ENCODE data around the gene TMCC1.

The TMCC1 gene

DNA sequence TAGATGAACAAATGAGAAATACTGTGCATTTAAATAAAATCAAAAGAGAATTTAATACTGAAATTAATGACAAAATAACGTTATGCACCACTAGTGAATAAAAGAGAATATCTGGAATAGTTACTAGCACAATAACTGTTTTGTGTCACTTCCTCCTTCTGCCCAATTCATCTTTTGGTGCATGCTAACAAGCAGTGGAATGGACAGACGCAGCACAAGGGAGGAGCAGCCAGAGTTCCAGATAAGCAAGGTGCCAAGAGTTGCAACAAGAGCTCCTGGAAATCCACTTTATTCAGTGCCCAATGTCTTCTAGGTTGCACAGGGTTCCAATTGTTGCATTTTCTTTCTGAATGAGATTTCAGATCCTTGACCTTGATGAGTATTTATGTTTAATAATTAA is 220.5 kb downstream of the TMCC1 start:
- no peaks in the 10 kb centered on the region for H3K27me3 ChIP-seq (ENCODE audit: insufficient read depth, poor library complexity, severe bottlenecking)
- no peak overlapping the region for H3K27ac ChIP-seq (replicated peaks)
- TF ChIP-seq CTCF (IDR thresholded peaks at IDR 0.05; ENCODE audit: insufficient read depth, low read length) (no peak), SPI1 (IDR thresholded peaks at IDR 0.05; ENCODE audit: borderline replicate concordance, low read depth) (peak; percentile 48; the same call in 1 of the 2 replicates)
- no peak overlapping the region for H3K4me3 ChIP-seq (replicated peaks; ENCODE audit: insufficient read depth, low read length)
- DNase-seq (ENCODE audit: low read depth in 1 of 2, low spot score in 1 of 2), result no peak

GRCh38 chr3:129672412-129672811 is 221.1 kb downstream of the TMCC1 start:
- no peak for TF ChIP-seq REST (IDR thresholded peaks at IDR 0.05; ENCODE audit: insufficient replicate concordance, low read depth)
- no peak for TF ChIP-seq SPI1 (IDR thresholded peaks at IDR 0.05; ENCODE audit: borderline replicate concordance, low read depth)
- no peak for TF ChIP-seq GABPA (IDR thresholded peaks at IDR 0.05; ENCODE audit: low read depth)
- no peak for TF ChIP-seq CTCF (IDR thresholded peaks at IDR 0.05; ENCODE audit: insufficient read depth, low read length)
- no peak for TF ChIP-seq POLR2AphosphoS5 (IDR thresholded peaks at IDR 0.05; ENCODE audit: low read depth)
- Histone ChIP-seq H3K4me3 (replicated peaks; ENCODE audit: insufficient read depth, low read length) (no peak overlapping the region), H3K27me3 (ENCODE audit: insufficient read depth, poor library complexity, severe bottlenecking) (no peaks in the 10 kb centered on the region), H3K27ac (replicated peaks) (no peak overlapping the region)
- no peak for DNase-seq (ENCODE audit: low read depth in 1 of 2, low spot score in 1 of 2)

- H3K27ac ChIP-seq (replicated peaks), result no peak overlapping the region
Measured at GRCh38 chr3:129665024-129665768, 228.3 kb downstream of the TMCC1 start.

More at GRCh38 chr3:129665024-129665768, 228.3 kb downstream of the TMCC1 start:
- no peaks in the 10 kb centered on the region for H3K27me3 ChIP-seq (ENCODE audit: insufficient read depth, poor library complexity, severe bottlenecking)
- H3K4me3 ChIP-seq (replicated peaks; ENCODE audit: insufficient read depth, low read length), result no peak overlapping the region
- DNase-seq (ENCODE audit: low read depth in 1 of 2, low spot score in 1 of 2), result no peak
- TF ChIP-seq GABPA (IDR thresholded peaks at IDR 0.05; ENCODE audit: low read depth) (no peak), REST (IDR thresholded peaks at IDR 0.05; ENCODE audit: insufficient replicate concordance, low read depth) (no peak), CTCF (IDR thresholded peaks at IDR 0.05; ENCODE audit: insufficient read depth, low read length) (no peak), POLR2AphosphoS5 (IDR thresholded peaks at IDR 0.05; ENCODE audit: low read depth) (no peak), SPI1 (IDR thresholded peaks at IDR 0.05; ENCODE audit: borderline replicate concordance, low read depth) (no peak)
